Measurements from ENCODE around the gene CLEC1B. TPM values are rescaled to one million over a fixed set of nuclear protein-coding genes. Genes with fewer than 3 reads are reported as not detected.

CLEC1B gene
- total and polyA plus RNA-seq, 2 donors (not counting 3 experiments of a cell fraction or from before 2014, with no cell fraction given): not detected

DNA sequence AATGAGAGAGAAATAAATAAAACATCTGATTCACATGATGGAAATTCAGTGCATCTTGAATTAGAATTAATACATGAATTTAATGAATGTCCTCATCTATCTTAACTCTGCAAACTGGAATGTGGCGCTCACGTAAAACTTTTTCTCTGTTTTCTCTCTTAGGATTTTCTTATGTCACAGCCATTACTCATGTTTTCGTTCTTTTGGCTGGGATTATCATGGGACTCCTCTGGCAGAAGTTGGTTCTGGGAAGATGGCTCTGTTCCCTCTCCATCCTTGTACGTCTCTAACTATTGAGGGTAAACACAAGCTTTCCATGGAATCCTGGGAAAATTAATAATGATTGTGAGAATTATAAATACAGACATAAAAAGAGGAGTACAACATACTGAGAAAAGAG is 16.5 kb upstream of the CLEC1B start:
- no peak for DNase-seq (ENCODE audit: low read depth, low spot score)
- intact Hi-C loops (cut with micrococcal nuclease) (loop anchor here (5.0 to 10.0 kb wide), 3 partner anchors 148 to 349 kb away; partner anchors contain the start of genes CLEC2B and GABARAPL1), dilution Hi-C loops (cut with MboI; ENCODE audit: extremely low pct_ligation_motif_present, low sequenced_read_pairs) (no loop called here)
- ChIA-PET CTCF (no interaction called here), POLR2A (no interaction called here)
- no peaks in the 10 kb centered on the region for H3K36me3 ChIP-seq (ENCODE audit: control insufficient read depth in 2 of 2, extremely low read depth in 1 of 2, insufficient read depth in 2 of 2, low read length in 2 of 2)
- no peak overlapping the region for H3K27ac ChIP-seq (ENCODE audit: insufficient read depth, low read depth, low read length)
- FAIRE-seq: no peak
- H2AFZ ChIP-seq (ENCODE audit: low read depth, low read length): no peak overlapping the region
- BruUV-seq (replicated peaks): no TSS peak
- H3K27me3 ChIP-seq (ENCODE audit: control insufficient read depth in 2 of 2, insufficient read depth in 2 of 2, low read length in 2 of 2): no peaks in the 10 kb centered on the region
- no peaks in the 10 kb centered on the region for H4K20me1 ChIP-seq (replicated peaks; ENCODE audit: control insufficient read depth, extremely low read depth, insufficient read depth, low read length)
- no peaks in the 10 kb centered on the region for H3K9me1 ChIP-seq (replicated peaks; ENCODE audit: control insufficient read depth, extremely low read depth, insufficient read depth, low read length)
- no peaks in the 10 kb centered on the region for H3K79me2 ChIP-seq (ENCODE audit: control insufficient read depth, insufficient read depth, low read length)
- TF ChIP-seq GATA2 (IDR thresholded peaks at IDR 0.05; ENCODE audit: insufficient read depth, insufficient read length, low read depth, low read length) (no peak), FOS (IDR thresholded peaks at IDR 0.05; ENCODE audit: borderline replicate concordance, insufficient read depth, low read length) (no peak), POLR2A (IDR thresholded peaks at IDR 0.05; ENCODE audit: low read depth, low read length) (no peak), MYC (IDR thresholded peaks at IDR 0.05; ENCODE audit: low read depth, low read length) (no peak), CTCF (IDR thresholded peaks at IDR 0.05; ENCODE audit: extremely low read depth in 1 of 2, insufficient read depth in 1 of 2, low read depth in 1 of 2, low read length in 2 of 2) (no peak), MAX (IDR thresholded peaks at IDR 0.05; ENCODE audit: insufficient read depth, insufficient read length) (no peak), JUN (IDR thresholded peaks at IDR 0.05; ENCODE audit: borderline replicate concordance, insufficient read depth, insufficient read length, low read depth) (no peak), EZH2 (IDR thresholded peaks at IDR 0.05; ENCODE audit: borderline replicate concordance, low read depth, low read length, severe bottlenecking) (no peak), POLR2AphosphoS5 (IDR thresholded peaks at IDR 0.05; ENCODE audit: insufficient read depth, low read depth, low read length) (no peak)
- H3K9ac ChIP-seq (replicated peaks; ENCODE audit: extremely low read depth, insufficient read depth, low read length): no peak overlapping the region
- no peaks in the 10 kb centered on the region for H3K9me3 ChIP-seq (replicated peaks; ENCODE audit: control insufficient read depth, insufficient read depth, low read length)
- no peak overlapping the region for H3K4me2 ChIP-seq (ENCODE audit: insufficient read depth, low read length)
- H3K4me3 ChIP-seq (replicated peaks in 1 of 3; ENCODE audit: insufficient read depth in 1 of 3, low read depth in 1 of 3, low read length in 3 of 3): no peak overlapping the region
- H3K4me1 ChIP-seq (ENCODE audit: control insufficient read depth, extremely low read depth, insufficient read depth, low read length): peaks cover 30% of the 10 kb centered on the region
